ENCODE data around the gene TWNK. TPM values are rescaled to one million over a fixed set of nuclear protein-coding genes. Genes with fewer than 3 reads are reported as not detected.

The TWNK gene
- total RNA-seq, 1 experiment from 2014 or later: 28.2 TPM

DNA sequence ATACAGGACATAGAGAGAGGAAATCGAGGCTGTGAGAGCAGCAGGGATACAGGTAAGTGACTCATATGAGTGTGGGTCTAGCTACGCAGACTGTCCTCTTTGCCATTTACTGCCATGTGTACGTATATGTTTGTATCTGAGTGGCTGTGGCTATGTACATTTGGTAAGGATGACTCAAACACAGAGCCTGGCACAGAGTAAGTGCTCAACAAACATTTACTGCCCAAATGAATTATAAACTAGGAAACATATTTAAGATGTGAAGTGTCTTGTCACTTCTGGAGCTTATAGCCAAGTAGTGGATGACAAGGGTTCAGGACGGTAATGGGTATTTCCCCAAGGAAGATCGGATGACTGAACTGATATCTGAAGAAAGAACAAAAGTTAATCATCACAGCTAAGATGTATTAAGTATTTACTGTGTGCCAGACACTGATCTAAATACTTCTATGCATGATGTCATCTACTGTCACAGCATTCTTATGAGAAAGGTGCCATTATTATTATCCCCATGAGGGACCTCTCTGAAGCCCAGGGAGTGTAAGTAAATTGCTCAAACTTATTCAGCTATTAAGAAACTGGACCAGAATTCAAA lies 6.1 kb upstream of the TWNK start:
- ChIA-PET POLR2A (no interaction called here), CTCF (interaction anchor here (0.7 to 1.3 kb wide), 3 partner anchors 12 to 50 kb away, joined by 3 to 5 read pairs (median 5); partner anchors contain the start of genes PDZD7, SEMA4G and SFXN3)
- no peak overlapping the region for H3K27ac Mint-ChIP-seq
- peaks cover 1% of the 10 kb centered on the region; the same call in 1 of the 2 replicates for H3K4me1 Mint-ChIP-seq
- H3K4me3 Mint-ChIP-seq: no peak overlapping the region
- 0 out of 2 replicates have a peak, but pooled peaks cover 3% of the 10 kb centered on the region for H3K36me3 Mint-ChIP-seq
- H3K9me3 Mint-ChIP-seq: no peaks in the 10 kb centered on the region
- DNase-seq (ENCODE audit: low spot score): no peak
- no peak for TF ChIP-seq SOX15 (CRISPR knock-in tag; IDR thresholded peaks at IDR 0.05)
- TF ChIP-seq TP53 (CRISPR knock-in tag; IDR thresholded peaks at IDR 0.05): no peak
- TF ChIP-seq ZNF121 (CRISPR knock-in tag; IDR thresholded peaks at IDR 0.05): no peak
- no peak for TF ChIP-seq RORB (CRISPR knock-in tag; IDR thresholded peaks at IDR 0.05)
- TF ChIP-seq MYBL2 (CRISPR knock-in tag; IDR thresholded peaks at IDR 0.05): no peak
- TF ChIP-seq CREB1 (CRISPR knock-in tag; IDR thresholded peaks at IDR 0.05): no peak
- no peak for TF ChIP-seq PRRX2 (CRISPR knock-in tag; IDR thresholded peaks at IDR 0.05)
- TF ChIP-seq, protein P1, sequence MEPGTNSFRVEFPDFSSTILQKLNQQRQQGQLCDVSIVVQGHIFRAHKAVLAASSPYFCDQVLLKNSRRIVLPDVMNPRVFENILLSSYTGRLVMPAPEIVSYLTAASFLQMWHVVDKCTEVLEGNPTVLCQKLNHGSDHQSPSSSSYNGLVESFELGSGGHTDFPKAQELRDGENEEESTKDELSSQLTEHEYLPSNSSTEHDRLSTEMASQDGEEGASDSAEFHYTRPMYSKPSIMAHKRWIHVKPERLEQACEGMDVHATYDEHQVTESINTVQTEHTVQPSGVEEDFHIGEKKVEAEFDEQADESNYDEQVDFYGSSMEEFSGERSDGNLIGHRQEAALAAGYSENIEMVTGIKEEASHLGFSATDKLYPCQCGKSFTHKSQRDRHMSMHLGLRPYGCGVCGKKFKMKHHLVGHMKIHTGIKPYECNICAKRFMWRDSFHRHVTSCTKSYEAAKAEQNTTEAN (CRISPR knock-in tag; IDR thresholded peaks at IDR 0.05): no peak
- TF ChIP-seq NFE2L1 (CRISPR knock-in tag; IDR thresholded peaks at IDR 0.05): no peak
- no peaks in the 10 kb centered on the region for H3K27me3 Mint-ChIP-seq (ENCODE audit: low read depth)
- no peak for ATAC-seq

DNA sequence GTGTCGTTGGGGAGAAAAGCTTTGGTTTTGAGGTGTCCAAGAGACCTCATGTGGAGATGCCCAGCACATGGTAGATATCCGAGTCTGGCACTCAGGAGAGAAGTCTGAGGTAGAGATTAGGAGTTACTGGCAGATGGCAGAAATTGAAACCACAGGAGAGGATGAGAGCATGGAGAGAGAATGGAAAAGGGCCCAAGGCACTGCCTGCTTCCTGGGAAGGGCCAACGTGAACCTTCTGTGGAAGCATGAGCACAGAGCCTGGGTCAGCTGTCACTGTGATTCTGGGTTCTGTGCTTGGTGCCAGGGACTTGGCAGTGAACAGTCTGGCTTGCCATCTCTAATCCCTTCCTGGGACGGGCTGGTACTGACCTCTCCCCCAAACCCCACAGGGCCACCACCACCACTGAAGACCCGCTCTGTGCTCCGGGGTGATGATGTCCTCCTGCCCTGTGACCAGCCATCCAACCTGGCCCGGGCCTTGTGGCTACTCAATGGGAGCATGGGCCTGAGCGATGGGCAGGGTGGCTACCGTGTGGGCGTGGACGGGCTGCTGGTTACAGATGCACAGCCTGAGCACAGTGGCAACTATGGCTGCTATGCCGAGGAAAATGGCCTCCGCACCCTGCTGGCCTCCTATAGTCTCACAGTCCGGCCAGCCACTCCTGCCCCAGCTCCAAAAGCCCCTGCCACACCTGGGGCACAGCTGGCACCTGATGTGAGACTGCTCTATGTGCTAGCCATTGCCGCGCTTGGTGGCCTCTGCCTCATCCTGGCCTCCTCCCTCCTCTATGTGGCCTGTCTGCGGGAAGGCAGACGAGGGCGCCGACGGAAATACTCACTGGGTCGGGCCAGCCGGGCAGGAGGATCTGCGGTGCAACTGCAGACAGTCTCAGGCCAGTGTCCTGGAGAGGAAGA lies 4.2 kb upstream of the TWNK start:
- H3K4me1 Mint-ChIP-seq: peaks cover 13% of the 10 kb centered on the region
- no peak overlapping the region for H3K4me3 Mint-ChIP-seq
- H3K9me3 Mint-ChIP-seq: no peaks in the 10 kb centered on the region
- 0 out of 2 replicates have a peak, but pooled peaks cover 7% of the 10 kb centered on the region for H3K36me3 Mint-ChIP-seq
- H3K27ac Mint-ChIP-seq: no peak overlapping the region
- CTCF ChIA-PET: interaction anchor here (1.1 kb wide), 1 partner anchor 14 kb away, joined by 7 read pairs; no protein-coding TSS in a partner anchor
- no peaks in the 10 kb centered on the region for H3K27me3 Mint-ChIP-seq (ENCODE audit: low read depth)
- DNase-seq (ENCODE audit: low spot score): no peak
- POLR2A ChIA-PET: no interaction called here
- ATAC-seq: no peak
- TF ChIP-seq, protein P2, sequence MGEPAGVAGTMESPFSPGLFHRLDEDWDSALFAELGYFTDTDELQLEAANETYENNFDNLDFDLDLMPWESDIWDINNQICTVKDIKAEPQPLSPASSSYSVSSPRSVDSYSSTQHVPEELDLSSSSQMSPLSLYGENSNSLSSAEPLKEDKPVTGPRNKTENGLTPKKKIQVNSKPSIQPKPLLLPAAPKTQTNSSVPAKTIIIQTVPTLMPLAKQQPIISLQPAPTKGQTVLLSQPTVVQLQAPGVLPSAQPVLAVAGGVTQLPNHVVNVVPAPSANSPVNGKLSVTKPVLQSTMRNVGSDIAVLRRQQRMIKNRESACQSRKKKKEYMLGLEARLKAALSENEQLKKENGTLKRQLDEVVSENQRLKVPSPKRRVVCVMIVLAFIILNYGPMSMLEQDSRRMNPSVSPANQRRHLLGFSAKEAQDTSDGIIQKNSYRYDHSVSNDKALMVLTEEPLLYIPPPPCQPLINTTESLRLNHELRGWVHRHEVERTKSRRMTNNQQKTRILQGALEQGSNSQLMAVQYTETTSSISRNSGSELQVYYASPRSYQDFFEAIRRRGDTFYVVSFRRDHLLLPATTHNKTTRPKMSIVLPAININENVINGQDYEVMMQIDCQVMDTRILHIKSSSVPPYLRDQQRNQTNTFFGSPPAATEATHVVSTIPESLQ (CRISPR knock-in tag; IDR thresholded peaks at IDR 0.05): no peak
- TF ChIP-seq ZNF121 (CRISPR knock-in tag; IDR thresholded peaks at IDR 0.05) (no peak), OVOL2 (CRISPR knock-in tag; IDR thresholded peaks at IDR 0.05; ENCODE audit: borderline replicate concordance) (no peak), CBFB (CRISPR knock-in tag; IDR thresholded peaks at IDR 0.05; ENCODE audit: low read depth) (no peak), CREB1 (CRISPR knock-in tag; IDR thresholded peaks at IDR 0.05) (no peak), FOXJ3 (CRISPR knock-in tag; IDR thresholded peaks at IDR 0.05; ENCODE audit: borderline replicate concordance) (no peak), PRRX2 (CRISPR knock-in tag; IDR thresholded peaks at IDR 0.05) (no peak), ZNF317 (CRISPR knock-in tag; IDR thresholded peaks at IDR 0.05; ENCODE audit: borderline replicate concordance, low read depth) (no peak)
- TF ChIP-seq, protein P1 (CRISPR knock-in tag; IDR thresholded peaks at IDR 0.05): no peak
- TF ChIP-seq, protein P3, sequence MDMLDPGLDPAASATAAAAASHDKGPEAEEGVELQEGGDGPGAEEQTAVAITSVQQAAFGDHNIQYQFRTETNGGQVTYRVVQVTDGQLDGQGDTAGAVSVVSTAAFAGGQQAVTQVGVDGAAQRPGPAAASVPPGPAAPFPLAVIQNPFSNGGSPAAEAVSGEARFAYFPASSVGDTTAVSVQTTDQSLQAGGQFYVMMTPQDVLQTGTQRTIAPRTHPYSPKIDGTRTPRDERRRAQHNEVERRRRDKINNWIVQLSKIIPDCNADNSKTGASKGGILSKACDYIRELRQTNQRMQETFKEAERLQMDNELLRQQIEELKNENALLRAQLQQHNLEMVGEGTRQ (CRISPR knock-in tag; IDR thresholded peaks at IDR 0.05): no peak
